H1 (cell line): ENCODE results near the gene UFD1. TPM values are rescaled to one million over a fixed set of nuclear protein-coding genes. Genes with fewer than 3 reads are reported as not detected.

Experiments used
- CTCF ChIA-PET: fragments of 300-600 bp; sonication (Branson Sonifier 250); formaldehyde crosslinking; loops from one replicate; lab custom pipeline; 2021; ENCODE audit not compliant: partially characterized antibody; lab: Charles Lee
- POLR2A ChIA-PET: fragments of 300-600 bp; sonication (Branson Sonifier 250); formaldehyde crosslinking; loops from one replicate; lab custom pipeline; 2021; ENCODE audit warnings: inconsistent platforms; ENCODE audit not compliant: partially characterized antibody; lab: Charles Lee
- DNase-seq, 2 experiments: peaks; one replicate each; pipeline versions ENCODE4 v3.0.0 to v3.0.0-alpha.2; 2010 to 2022; ENCODE audit warnings: low spot score in 2 of 2, low read depth in 1 of 2, mixed read lengths in 1 of 2
- FAIRE-seq: peaks from 2 replicates; lab custom pipeline; 2011; peaks lifted over from hg19 to GRCh38; lab: Jason Lieb, UNC
- H2AFZ ChIP-seq: 2 replicates; pipeline ENCODE4 v1.8.1; 2012; ENCODE audit warnings: low read length, inconsistent platforms
- H2AK5ac ChIP-seq: 2 replicates; pipeline ENCODE4 v1.6.1; 2013; ENCODE audit warnings: low read depth, low read length
- H2BK120ac ChIP-seq: replicated peaks from 2 replicates; pipeline ENCODE3; 2013; ENCODE audit warnings: low read depth, low read length, inconsistent platforms
- H2BK12ac ChIP-seq: 2 replicates; pipeline ENCODE4 v1.6.1; 2013; ENCODE audit warnings: low read depth, low read length
- H2BK15ac ChIP-seq: 2 replicates; pipeline ENCODE4 v1.6.1; 2013; ENCODE audit warnings: low read length
- H2BK20ac ChIP-seq: 2 replicates; pipeline ENCODE4 v1.6.1; 2013; ENCODE audit warnings: low read length
- H2BK5ac ChIP-seq: 2 replicates; pipeline ENCODE4 v1.6.1; 2013; ENCODE audit warnings: low read depth, low read length
- H3K14ac ChIP-seq: 2 replicates; pipeline ENCODE4 v1.6.1; 2013; ENCODE audit warnings: inconsistent platforms; ENCODE audit not compliant: insufficient read length
- H3K18ac ChIP-seq: 2 replicates; pipeline ENCODE4 v1.6.1; 2013; ENCODE audit warnings: low read length; ENCODE audit errors: extremely low read depth
- H3K23ac ChIP-seq: 2 replicates; pipeline ENCODE4 v1.6.1; 2013; ENCODE audit warnings: inconsistent platforms; ENCODE audit not compliant: insufficient read length
- H3K23me2 ChIP-seq: 2 replicates; pipeline ENCODE4 v1.6.1; 2013; ENCODE audit warnings: low read depth, low read length
- H3K27ac ChIP-seq: 2 replicates; pipeline ENCODE4 v1.6.1; 2011; ENCODE audit warnings: low read depth, low read length, inconsistent platforms
- H3K27me3 ChIP-seq, 4 experiments: replicated peaks in 1 of 4; 1 replicate in 1 of 4; 2 replicates in 3 of 4; pipeline versions ENCODE4 v1.6.1 to v1.8.1; 2011 to 2013; ENCODE audit warnings: low read length in 3 of 4, mild to moderate bottlenecking in 3 of 4, inconsistent platforms in 2 of 4, mixed read lengths in 2 of 4, moderate library complexity in 1 of 4; ENCODE audit not compliant: control insufficient read depth in 3 of 4, insufficient read depth in 3 of 4; ENCODE audit errors: extremely low read depth in 1 of 4
- H3K36me3 ChIP-seq, 4 experiments: 2 replicates each; pipeline versions ENCODE4 v1.6.1 to v1.8.1; 2011 to 2013; ENCODE audit warnings: mild to moderate bottlenecking in 4 of 4, low read length in 3 of 4, moderate library complexity in 2 of 4, control low read depth in 1 of 4, inconsistent platforms in 1 of 4; ENCODE audit not compliant: insufficient read depth in 4 of 4, control insufficient read depth in 2 of 4
- H3K4ac ChIP-seq: replicated peaks from 2 replicates; pipeline ENCODE3; 2013; ENCODE audit warnings: low read length, low read depth, mixed read lengths, inconsistent platforms; ENCODE audit not compliant: insufficient read length
- H3K4me1 ChIP-seq, 4 experiments: replicated peaks in 1 of 4; 1 replicate in 1 of 4; 2 replicates in 3 of 4; pipeline versions ENCODE4 v1.6.1 to v1.8.1; 2011 to 2013; ENCODE audit warnings: low read length in 3 of 4, inconsistent platforms in 2 of 4, mixed read lengths in 1 of 4; ENCODE audit not compliant: insufficient read depth in 4 of 4, control insufficient read depth in 3 of 4
- H3K4me2 ChIP-seq, 2 experiments: 2 replicates each; pipeline versions ENCODE4 v1.6.1 to v1.8.1; 2011 to 2013; ENCODE audit warnings: low read depth in 2 of 2, low read length in 2 of 2, control low read depth in 1 of 2, inconsistent platforms in 1 of 2, mild to moderate bottlenecking in 1 of 2; ENCODE audit not compliant: insufficient read depth in 1 of 2
- H3K4me3 ChIP-seq, 4 experiments: fragments of 200-600, 300-600 bp in 1 of 4; sonication (generic), shearing (Covaris generic), sonication (Bioruptor Twin) in 1 of 4; 2 replicates each; pipeline versions ENCODE4 v1.5.1 to v1.8.1; 2011 to 2016; ENCODE audit warnings: low read length in 4 of 4, low read depth in 3 of 4, control low read depth in 2 of 4, inconsistent platforms in 2 of 4, mild to moderate bottlenecking in 2 of 4, mixed read lengths in 1 of 4, moderate library complexity in 1 of 4; ENCODE audit not compliant: insufficient read depth in 2 of 4; ENCODE audit errors: extremely low read depth in 1 of 4
- H3K56ac ChIP-seq: replicated peaks from 2 replicates; pipeline ENCODE3; 2013; ENCODE audit warnings: low read depth, mild to moderate bottlenecking, mixed read lengths, low read length, inconsistent platforms; ENCODE audit not compliant: insufficient read length
- H3K79me1 ChIP-seq: 2 replicates; pipeline ENCODE4 v1.6.1; 2013; ENCODE audit warnings: low read depth, low read length, control low read depth
- H3K79me2 ChIP-seq, 2 experiments: 2 replicates each; pipeline versions ENCODE4 v1.6.1 to v1.8.1; 2012 to 2013; ENCODE audit warnings: low read length in 2 of 2, mild to moderate bottlenecking in 2 of 2, inconsistent platforms in 1 of 2; ENCODE audit not compliant: insufficient read depth in 2 of 2, control insufficient read depth in 1 of 2
- H3K9ac ChIP-seq, 4 experiments: replicated peaks in 1 of 4; 1 replicate in 1 of 4; 2 replicates in 3 of 4; pipeline versions ENCODE4 v1.6.1 to v1.8.1; 2011 to 2013; ENCODE audit warnings: low read depth in 3 of 4, low read length in 3 of 4, control low read depth in 2 of 4, mild to moderate bottlenecking in 2 of 4, moderate library complexity in 2 of 4, inconsistent platforms in 1 of 4; ENCODE audit errors: extremely low read depth in 1 of 4
- H3K9me3 ChIP-seq, 2 experiments: 2 replicates each; pipeline versions ENCODE4 v1.6.1 to v1.8.1; 2012 to 2013; ENCODE audit warnings: mild to moderate bottlenecking in 2 of 2, moderate library complexity in 2 of 2, control low read depth in 1 of 2, inconsistent platforms in 1 of 2, low read depth in 1 of 2, low read length in 1 of 2, mixed read lengths in 1 of 2; ENCODE audit not compliant: insufficient read depth in 2 of 2
- H4K20me1 ChIP-seq, 2 experiments: replicated peaks in 1 of 2; 2 replicates each; pipeline versions ENCODE3 to v1.8.1; 2011 to 2013; ENCODE audit warnings: inconsistent platforms in 2 of 2, low read length in 2 of 2, mild to moderate bottlenecking in 1 of 2; ENCODE audit not compliant: insufficient read depth in 2 of 2, control insufficient read depth in 1 of 2
- H4K5ac ChIP-seq: 2 replicates; pipeline ENCODE4 v1.6.1; 2013; ENCODE audit warnings: low read length, low read depth, mixed read lengths, inconsistent platforms; ENCODE audit not compliant: insufficient read length
- H4K8ac ChIP-seq: 2 replicates; pipeline ENCODE4 v1.8.0; 2013; ENCODE audit warnings: mild to moderate bottlenecking, moderate library complexity, low read length, inconsistent platforms; ENCODE audit not compliant: insufficient read depth; ENCODE audit errors: extremely low read depth
- H4K91ac ChIP-seq: replicated peaks from 2 replicates; pipeline ENCODE3; 2013; ENCODE audit warnings: low read length, mixed read lengths, inconsistent platforms; ENCODE audit not compliant: insufficient read length
- ATF3 ChIP-seq: IDR thresholded peaks from 2 replicates; pipeline ENCODE4 v1.6.1; 2011; ENCODE audit warnings: low read depth, mild to moderate bottlenecking, low read length; ENCODE audit not compliant: insufficient read depth
- BACH1 ChIP-seq: IDR thresholded peaks from 2 replicates; pipeline ENCODE4 v1.6.1; 2012; ENCODE audit warnings: low read length, improper control_type of control experiment
- SIRT6 ChIP-seq: IDR thresholded peaks from one replicate; pipeline ENCODE4 v1.7.1; 2012; ENCODE audit warnings: low read length, inconsistent platforms
- TEAD4 ChIP-seq: IDR thresholded peaks from 2 replicates; pipeline ENCODE4 v1.6.1; 2012; ENCODE audit warnings: low read depth, low read length, inconsistent platforms, mixed read lengths
- ZNF274 ChIP-seq: IDR thresholded peaks from 2 replicates; pipeline ENCODE4 v1.7.0; 2012; ENCODE audit warnings: low read length, borderline replicate concordance; ENCODE audit errors: extremely low read depth
- WGBS, 2 experiments: shearing (Covaris generic) in 1 of 2; methylation state at CpG; one replicate each; pipeline versions ENCODE4 v1.1.6 to v1.1.7; 2013 to 2015; ENCODE audit warnings: low lambda C conversion rate in 2 of 2, mixed read lengths in 2 of 2, inconsistent platforms in 1 of 2, low coverage in 1 of 2, missing lambda C conversion rate in 1 of 2; ENCODE audit not compliant: insufficient replicate concordance in 2 of 2, insufficient coverage in 1 of 2, insufficient read length in 1 of 2; ENCODE audit errors: extremely low coverage in 1 of 2, missing lambda C conversion rate in 1 of 2; 5-methylcytosine and 5-hydroxymethylcytosine counted together
- polyA plus RNA-seq, 7 experiments: library from polyadenylated mRNA; depleted of rRNA in 3 of 7; stranded (reverse) in 5 of 7; unstranded in 2 of 7; fragments of >200 nt in 5 of 7; fragments of 200-250 nt in 2 of 7; gene quantifications; 1 replicate in 5 of 7; 2 replicates in 1 of 7; 4 replicates in 1 of 7; pipeline versions ENCODE4 v1.2.1 to v1.2.3, GENCODE V29; 2011 to 2013; ENCODE audit warnings: missing spikeins in 2 of 7, mixed read lengths in 2 of 7
- total RNA-seq: library from RNA; stranded (reverse); fragmentation: NEBNext Ultra II Directional; extraction: Animal tissue kit (Norgen Biotek cat#: 25700); gene quantifications from 2 replicates; pipeline ENCODE4 v1.2.1, GENCODE V29; 2021

Gene UFD1
- total and polyA plus RNA-seq, 2 of the 8 experiments (the other 6 are each of a cell fraction or from before 2014, with no cell fraction given), result 74.6 to 116 TPM

- no peak overlapping the region for H3K9ac ChIP-seq
- H4K91ac ChIP-seq, result no peak overlapping the region
- H4K5ac ChIP-seq, result no peak overlapping the region
- H2BK5ac ChIP-seq, result no peak overlapping the region
- no peak for TF ChIP-seq ATF3
- no peak for TF ChIP-seq ZNF274
- TF ChIP-seq SIRT6, result no peak
- TF ChIP-seq TEAD4, result no peak
- TF ChIP-seq BACH1, result no peak
- no peak overlapping the region for H2AK5ac ChIP-seq
- H3K36me3 ChIP-seq, result peaks cover 9 to 41% (median 22%) of the 10 kb centered on the region in 4 experiments
- H3K79me2 ChIP-seq, result no peaks in the 10 kb centered on the region
- no peaks in the 10 kb centered on the region for H3K9me3 ChIP-seq
- H3K23ac ChIP-seq, result no peak overlapping the region
- H2BK12ac ChIP-seq, result no peak overlapping the region
- FAIRE-seq (no peak), DNase-seq (no peak)
- peaks cover 0 to 7% of the 10 kb centered on the region in 2 experiments for H4K20me1 ChIP-seq
- H3K4me2 ChIP-seq, result no peak overlapping the region
- no peak overlapping the region for H3K18ac ChIP-seq
- H3K27me3 ChIP-seq, result no peaks in the 10 kb centered on the region
- ChIA-PET CTCF (interaction anchor here (2.2 to 2.6 kb wide), 2 partner anchors 131 to 181 kb away, joined by 6 to 13 read pairs; no protein-coding TSS in a partner anchor), POLR2A (interaction anchor here (1.3 to 2.4 kb wide), 2 partner anchors 13 to 18 kb away, joined by 3 to 8 read pairs; no protein-coding TSS in a partner anchor)
- no peak overlapping the region for H3K4me3 ChIP-seq
- H3K4me1 ChIP-seq, result no peaks in the 10 kb centered on the region; a peak in 1 of 7 replicates
- H2AFZ ChIP-seq, result no peak overlapping the region
- no peak overlapping the region for H2BK120ac ChIP-seq
- H3K56ac ChIP-seq, result no peak overlapping the region
- H3K23me2 ChIP-seq, result no peaks in the 10 kb centered on the region
- H3K79me1 ChIP-seq, result no peaks in the 10 kb centered on the region; the same call in 1 of the 2 replicates
- H3K14ac ChIP-seq, result no peak overlapping the region
- WGBS, 2 experiments, result 87% methylated on average over 3 of the region's 3 CpGs; no CpG with 5 or more reads in 1 of the 2 experiments
- H3K27ac ChIP-seq, result no peak overlapping the region
- H2BK15ac ChIP-seq, result no peak overlapping the region
- H2BK20ac ChIP-seq, result no peak overlapping the region
- H3K4ac ChIP-seq, result no peak overlapping the region
- H4K8ac ChIP-seq, result no peak overlapping the region
Measured at GRCh38 chr22:19498866-19499190, 19.8 kb upstream of the UFD1 start.
